Measurements from ENCODE around the gene SHC3. TPM values are rescaled to one million over a fixed set of nuclear protein-coding genes. Genes with fewer than 3 reads are reported as not detected.

SHC3 gene
- total RNA-seq, 1 experiment from 2014 or later = 0.03 TPM

DNA sequence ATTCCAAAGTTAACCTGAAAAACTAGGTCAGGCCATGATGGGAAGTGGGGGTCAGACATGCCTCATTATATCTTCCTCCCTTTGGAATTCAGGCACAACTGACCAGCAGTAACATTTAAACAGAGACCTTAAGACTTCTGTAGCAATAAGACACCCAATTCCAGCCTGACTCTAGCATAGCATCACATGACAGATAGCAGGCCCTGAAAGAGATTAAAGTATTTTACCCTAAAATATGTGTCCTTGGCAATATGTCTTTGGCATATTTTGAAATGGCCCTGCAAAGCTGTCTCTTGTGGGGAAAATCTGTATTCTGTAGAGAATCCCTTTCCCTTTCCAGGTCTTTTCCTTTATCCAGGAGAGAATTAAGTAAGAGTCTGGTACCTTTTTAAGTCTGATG, 153.1 kb downstream of the SHC3 start:
- DNase-seq (ENCODE audit: low read depth) = no peak

DNA sequence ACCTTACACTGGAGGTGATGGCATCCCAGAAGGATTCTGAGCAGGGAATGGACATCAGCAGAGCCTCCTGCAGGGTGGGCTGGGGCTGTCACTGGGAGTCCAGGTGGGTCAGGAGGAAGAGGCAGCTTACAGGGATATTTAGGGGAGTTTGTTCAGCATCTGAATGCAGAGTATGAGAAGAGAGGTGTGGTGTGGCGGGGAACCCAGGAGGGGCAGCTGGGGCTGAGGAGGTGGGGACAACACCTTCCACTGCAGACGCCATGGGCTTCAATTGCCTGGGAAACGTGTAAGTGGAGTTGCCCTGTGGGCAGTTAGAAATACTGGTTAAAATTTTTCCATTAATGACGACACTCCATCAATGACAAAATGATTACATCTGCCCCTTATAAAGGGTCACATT, 153.9 kb downstream of the SHC3 start:
- DNase-seq (ENCODE audit: low read depth) = no peak

DNA sequence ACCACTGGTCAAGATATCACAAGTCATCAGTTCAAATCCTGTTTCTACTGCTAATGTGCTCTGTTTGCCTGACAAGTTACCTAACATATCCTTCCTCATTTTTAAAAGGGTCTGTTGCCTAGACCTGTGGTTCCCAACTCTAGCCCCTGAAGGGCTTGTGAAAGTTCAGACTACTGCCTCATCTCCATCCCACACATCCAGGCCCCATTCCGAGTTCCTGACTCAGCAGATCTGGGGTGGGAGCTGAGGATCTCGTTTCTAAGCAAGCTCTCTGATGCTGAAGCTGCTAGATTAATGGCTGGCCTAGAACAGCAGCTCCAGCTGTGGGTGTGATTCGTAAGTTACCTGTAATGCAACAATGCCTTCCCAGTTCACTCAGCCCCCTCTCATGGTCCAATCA, 154.9 kb downstream of the SHC3 start:
- DNase-seq (ENCODE audit: low read depth) = no peak

DNA sequence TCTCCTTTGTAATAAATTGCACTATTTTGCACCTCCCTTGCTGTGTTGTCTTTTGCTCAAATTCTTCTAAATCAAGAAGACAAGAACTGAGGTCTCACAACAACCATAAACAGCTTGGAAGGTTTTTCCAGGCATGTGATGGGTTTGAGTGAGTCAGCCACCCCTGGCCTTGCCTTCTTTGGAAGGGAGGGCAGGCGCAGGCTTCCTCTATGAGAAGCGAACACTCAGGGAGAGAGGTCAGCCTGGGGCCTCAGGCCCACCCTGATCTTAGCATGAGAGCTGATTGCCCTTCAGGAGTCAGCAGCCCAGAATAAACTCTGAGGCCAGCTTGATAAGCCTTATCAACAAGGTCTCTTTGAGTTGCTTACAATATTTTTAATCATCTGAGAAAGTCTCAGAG, 155.7 kb downstream of the SHC3 start:
- no peak for DNase-seq (ENCODE audit: low read depth)

GRCh38 chr9:89022001-89022759, 156.4 kb downstream of the SHC3 start:
- DNase-seq (ENCODE audit: low read depth) = no peak

DNA sequence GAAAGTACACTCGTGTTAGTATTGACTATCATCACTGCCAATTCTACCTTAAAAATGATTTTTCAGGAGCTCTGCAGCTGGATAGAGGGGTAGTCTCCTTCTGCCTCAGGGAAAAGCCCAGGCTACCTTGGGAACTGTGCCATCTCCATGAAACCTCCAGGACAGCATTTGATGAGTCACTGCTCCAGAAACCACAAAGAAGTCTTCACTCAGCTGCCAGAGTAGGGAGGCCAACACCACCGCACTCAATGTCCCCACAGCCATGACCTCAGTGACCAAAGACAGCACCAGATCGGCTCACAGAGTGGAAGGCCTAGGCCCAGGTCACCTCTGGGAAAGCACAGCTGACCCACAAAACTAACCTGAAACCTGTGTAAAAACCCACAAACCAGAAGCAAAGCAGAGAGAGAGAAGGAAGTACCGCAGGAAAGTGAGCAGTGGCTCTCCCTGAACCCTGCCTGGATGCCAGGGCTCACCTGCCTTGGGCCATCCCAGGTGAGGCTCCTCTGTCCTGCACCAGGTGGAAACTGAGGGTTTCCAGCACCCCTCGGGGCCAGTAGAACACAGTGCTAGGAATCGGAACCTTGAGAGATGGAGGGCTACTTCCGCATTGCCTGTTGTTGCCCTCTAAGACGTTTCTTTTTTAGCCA, 157.3 kb downstream of the SHC3 start:
- peak; percentile 68 for DNase-seq (ENCODE audit: low read depth)

- DNase-seq (ENCODE audit: low read depth) = no peak
Observed at GRCh38 chr9:89020754-89021153, 157.9 kb downstream of the SHC3 start.

DNA sequence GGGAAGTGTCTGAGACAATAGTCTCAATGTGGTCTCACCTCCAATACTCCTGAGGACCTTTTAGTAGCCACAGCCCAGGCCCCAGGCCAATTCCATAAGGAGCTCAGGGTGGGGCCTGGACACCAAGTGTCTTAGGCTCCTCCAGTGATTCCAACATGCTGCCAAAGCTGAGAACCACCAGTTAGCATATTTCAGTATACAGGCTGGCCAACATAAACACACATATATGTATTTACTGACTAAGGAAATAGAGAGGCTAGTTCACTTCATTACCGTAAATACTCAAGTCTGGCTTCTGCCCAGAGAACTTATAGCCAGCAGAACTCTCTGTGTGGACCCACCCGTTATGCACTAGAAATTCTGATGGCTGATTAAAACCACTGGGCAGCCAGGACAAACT, 163.3 kb downstream of the SHC3 start:
- DNase-seq (ENCODE audit: low read depth) = no peak

GRCh38 chr9:89014153-89014552, 164.5 kb downstream of the SHC3 start:
- DNase-seq (ENCODE audit: low read depth) = no peak

DNA sequence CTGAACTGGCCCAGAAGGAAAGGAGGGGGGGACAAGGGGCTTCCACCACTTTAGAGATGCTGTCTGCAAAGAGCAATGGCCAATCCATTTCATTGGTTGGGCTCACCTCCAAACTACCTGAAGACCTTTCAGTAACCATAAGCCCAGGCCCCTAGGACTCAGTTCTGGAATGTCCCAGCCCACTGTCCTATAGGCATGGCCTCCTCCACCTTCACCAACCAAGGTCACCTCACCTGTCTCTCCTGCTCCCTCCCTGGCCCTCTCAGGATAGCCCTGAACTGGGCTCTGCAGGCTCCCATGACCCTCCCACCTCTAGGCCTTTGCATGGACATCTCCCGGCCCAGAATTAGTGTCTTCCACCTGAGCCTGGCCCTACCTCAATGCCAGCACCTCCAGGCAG, 165.0 kb downstream of the SHC3 start:
- no peak for DNase-seq (ENCODE audit: low read depth)

- no peak for DNase-seq (ENCODE audit: low read depth)
Observed at GRCh38 chr9:89012294-89013042, 166.2 kb downstream of the SHC3 start.

DNA sequence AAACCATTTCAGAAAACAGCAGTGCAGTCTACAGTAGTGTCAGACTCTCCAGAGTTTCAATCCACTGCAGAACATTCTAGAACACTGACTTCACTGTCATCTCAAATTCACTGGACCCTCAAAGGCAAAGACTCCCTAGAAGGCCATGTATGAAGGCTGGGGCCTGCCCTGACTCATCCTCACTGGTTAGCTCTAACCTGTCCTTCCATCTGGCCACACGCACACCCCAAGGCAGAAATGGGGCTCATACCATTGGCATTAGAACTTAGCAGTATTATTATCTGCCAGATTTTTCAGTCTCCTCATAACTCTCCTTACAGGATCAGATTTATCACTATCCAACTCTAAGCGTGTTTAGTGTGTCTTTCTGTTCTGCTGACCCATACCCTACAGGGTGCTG, 166.9 kb downstream of the SHC3 start:
- no peak for DNase-seq (ENCODE audit: low read depth)

GRCh38 chr9:89010526-89011111, 168.0 kb downstream of the SHC3 start:
- no peak for DNase-seq (ENCODE audit: low read depth)

GRCh38 chr9:89010056-89010455, 168.6 kb downstream of the SHC3 start:
- no peak for DNase-seq (ENCODE audit: low read depth)

DNA sequence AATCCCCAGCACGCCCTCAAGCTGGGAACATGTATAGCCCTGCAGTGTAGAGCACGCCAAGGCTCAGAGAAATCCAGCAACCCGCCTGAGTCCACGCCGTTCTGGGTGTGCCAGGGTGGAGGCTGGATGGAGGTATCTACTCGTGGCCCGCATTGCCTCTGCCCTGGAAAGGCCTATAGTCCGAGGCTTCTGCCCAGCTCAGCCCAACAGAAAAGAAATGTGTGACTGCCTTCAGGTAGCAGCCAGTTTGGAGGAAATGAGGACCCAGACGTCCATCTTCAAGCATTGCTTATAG, 169.1 kb downstream of the SHC3 start:
- no peak for DNase-seq (ENCODE audit: low read depth)

GRCh38 chr9:89008744-89009545, 169.7 kb downstream of the SHC3 start:
- no peak for DNase-seq (ENCODE audit: low read depth)

DNA sequence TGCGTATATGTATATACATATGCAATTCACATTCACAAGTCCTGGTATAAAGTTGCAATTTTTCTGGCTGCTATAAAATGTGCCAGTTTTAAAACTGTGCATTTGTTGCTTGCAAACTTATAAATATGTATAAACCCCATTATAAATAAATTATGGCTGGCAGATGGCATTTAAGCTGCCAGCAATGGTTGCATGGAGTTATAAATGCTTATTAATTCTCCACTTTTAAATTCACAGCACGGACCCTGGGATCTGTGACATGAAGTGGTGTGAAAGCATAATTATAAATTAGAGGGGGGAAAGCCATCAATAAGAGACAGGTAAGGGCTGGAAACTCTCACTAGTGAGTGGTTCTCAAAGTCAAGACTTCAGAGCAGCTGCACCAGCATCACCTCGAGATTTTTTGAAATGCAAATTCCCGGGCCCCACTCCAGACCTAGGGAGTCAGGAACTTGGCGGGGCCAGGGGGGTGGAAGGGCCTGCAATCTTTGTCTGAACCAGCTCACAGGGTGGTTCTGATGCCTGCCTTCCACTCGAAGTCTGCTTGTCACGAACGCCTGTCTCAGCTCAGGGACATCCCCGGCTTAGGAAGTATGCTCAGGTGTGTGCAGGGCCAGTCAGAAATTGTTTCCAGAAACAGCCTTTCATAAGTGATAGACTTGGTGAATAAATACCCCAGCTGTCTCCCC, 170.4 kb downstream of the SHC3 start:
- DNase-seq (ENCODE audit: low read depth) = no peak

GRCh38 chr9:89006996-89007967, 171.3 kb downstream of the SHC3 start:
- DNase-seq (ENCODE audit: low read depth) = no peak

DNA sequence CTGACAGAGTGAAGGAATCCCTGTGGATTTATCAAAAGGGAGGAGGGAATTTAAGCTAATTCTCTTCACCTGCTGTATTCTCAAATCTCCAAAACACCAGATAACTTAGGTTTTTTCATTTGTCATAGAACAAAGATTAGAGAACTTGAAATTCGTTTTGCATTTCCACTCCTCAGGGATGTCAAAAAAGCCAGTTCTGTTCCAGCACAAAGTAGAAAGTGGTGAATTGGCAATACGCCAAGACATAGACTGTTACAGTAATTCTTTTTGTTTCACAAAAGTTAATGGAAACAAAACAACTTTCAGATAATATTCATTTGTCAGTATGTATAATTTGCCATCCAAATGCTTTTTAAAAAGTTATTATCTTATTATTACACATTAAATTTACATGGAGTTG, 172.4 kb downstream of the SHC3 start:
- no peak for DNase-seq (ENCODE audit: low read depth)

- no peak for DNase-seq (ENCODE audit: low read depth)
Observed at GRCh38 chr9:89005323-89005722, 173.3 kb downstream of the SHC3 start.

All from HT1080 (cell line).